Measurements from ENCODE around the gene PLXNA4. TPM values are rescaled to one million over a fixed set of nuclear protein-coding genes. Genes with fewer than 3 reads are reported as not detected.
"Not testable (repeated sequence)": the region's sequence is repeated elsewhere in the genome, so short reads cannot be mapped to it uniquely, and the experiment has no call there.

Gene PLXNA4
- total and polyA plus RNA-seq, 3 experiments from 2014 or later, result 0.02 to 0.05 TPM; not detected in 1

GRCh38 chr7:132179681-132180080 is 396.6 kb downstream of the PLXNA4 start:
- H3K27ac Mint-ChIP-seq, result no peak overlapping the region
- H3K27ac ChIP-seq (ENCODE audit: low read depth, low read length), result no peak overlapping the region
- no peak for DNase-seq
- H3K4me3 Mint-ChIP-seq, result no peak overlapping the region
- no peaks in the 10 kb centered on the region for H3K27me3 ChIP-seq (ENCODE audit: insufficient read depth, low read length, poor library complexity, severe bottlenecking)
- no peaks in the 10 kb centered on the region for H3K9me3 Mint-ChIP-seq
- no peak overlapping the region for H3K4me3 ChIP-seq (ENCODE audit: low read length)
- no peaks in the 10 kb centered on the region for H3K27me3 Mint-ChIP-seq
- POLR2A ChIA-PET, result no interaction called here
- no peaks in the 10 kb centered on the region for H3K4me1 Mint-ChIP-seq
- H3K9me3 ChIP-seq (ENCODE audit: low read length), result no peaks in the 10 kb centered on the region
- CTCF ChIA-PET, result no interaction called here
- H3K36me3 ChIP-seq (ENCODE audit: insufficient read depth, low read length), result no peaks in the 10 kb centered on the region
- no peaks in the 10 kb centered on the region for H3K36me3 Mint-ChIP-seq
- H3K4me1 ChIP-seq (ENCODE audit: insufficient read depth, low read length), result no peaks in the 10 kb centered on the region

DNA sequence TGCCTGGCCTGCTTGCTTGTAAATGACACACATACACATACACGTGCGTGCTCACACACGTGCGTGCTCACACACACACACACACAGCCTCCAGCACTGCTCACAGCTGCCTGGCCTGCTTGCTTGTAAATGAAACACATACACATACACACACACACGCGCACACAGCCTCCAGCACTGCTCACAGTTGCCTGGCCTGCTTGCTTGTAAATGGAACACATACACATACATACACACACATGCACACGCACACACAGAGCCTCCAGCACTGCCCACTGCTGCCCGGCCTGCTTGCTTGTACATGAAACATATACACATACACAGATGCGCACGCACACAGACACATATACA is 397.2 kb downstream of the PLXNA4 start:
- Mint-ChIP-seq H3K36me3 (no peaks in the 10 kb centered on the region), H3K27ac (no peak overlapping the region), H3K27me3 (no peaks in the 10 kb centered on the region), H3K9me3 (no peaks in the 10 kb centered on the region), H3K4me1 (no peaks in the 10 kb centered on the region), H3K4me3 (no peak overlapping the region)
- H3K27me3 ChIP-seq (ENCODE audit: insufficient read depth, low read length, poor library complexity, severe bottlenecking), result no peaks in the 10 kb centered on the region
- no peak overlapping the region for H3K4me3 ChIP-seq (ENCODE audit: low read length)
- no peaks in the 10 kb centered on the region for H3K4me1 ChIP-seq (ENCODE audit: insufficient read depth, low read length)
- no peaks in the 10 kb centered on the region for H3K36me3 ChIP-seq (ENCODE audit: insufficient read depth, low read length)
- DNase-seq, result no peak
- ChIA-PET POLR2A (no interaction called here), CTCF (no interaction called here)
- H3K27ac ChIP-seq (ENCODE audit: low read depth, low read length), result no peak overlapping the region
- no peaks in the 10 kb centered on the region for H3K9me3 ChIP-seq (ENCODE audit: low read length)

- H3K36me3 Mint-ChIP-seq; H3K27me3 ChIP-seq (ENCODE audit: insufficient read depth, low read length, poor library complexity, severe bottlenecking); H3K4me3 ChIP-seq (ENCODE audit: low read length); H3K4me1 ChIP-seq (ENCODE audit: insufficient read depth, low read length); POLR2A ChIA-PET; H3K4me1 Mint-ChIP-seq; H3K27ac ChIP-seq (ENCODE audit: low read depth, low read length); H3K4me3 Mint-ChIP-seq; H3K9me3 ChIP-seq (ENCODE audit: low read length); H3K27ac Mint-ChIP-seq; H3K27me3 Mint-ChIP-seq; CTCF ChIA-PET; H3K36me3 ChIP-seq (ENCODE audit: insufficient read depth, low read length); DNase-seq; H3K9me3 Mint-ChIP-seq: not testable (repeated sequence)
These were observed 397.7 kb downstream of the PLXNA4 start for GRCh38 chr7:132178402-132179079.

DNA sequence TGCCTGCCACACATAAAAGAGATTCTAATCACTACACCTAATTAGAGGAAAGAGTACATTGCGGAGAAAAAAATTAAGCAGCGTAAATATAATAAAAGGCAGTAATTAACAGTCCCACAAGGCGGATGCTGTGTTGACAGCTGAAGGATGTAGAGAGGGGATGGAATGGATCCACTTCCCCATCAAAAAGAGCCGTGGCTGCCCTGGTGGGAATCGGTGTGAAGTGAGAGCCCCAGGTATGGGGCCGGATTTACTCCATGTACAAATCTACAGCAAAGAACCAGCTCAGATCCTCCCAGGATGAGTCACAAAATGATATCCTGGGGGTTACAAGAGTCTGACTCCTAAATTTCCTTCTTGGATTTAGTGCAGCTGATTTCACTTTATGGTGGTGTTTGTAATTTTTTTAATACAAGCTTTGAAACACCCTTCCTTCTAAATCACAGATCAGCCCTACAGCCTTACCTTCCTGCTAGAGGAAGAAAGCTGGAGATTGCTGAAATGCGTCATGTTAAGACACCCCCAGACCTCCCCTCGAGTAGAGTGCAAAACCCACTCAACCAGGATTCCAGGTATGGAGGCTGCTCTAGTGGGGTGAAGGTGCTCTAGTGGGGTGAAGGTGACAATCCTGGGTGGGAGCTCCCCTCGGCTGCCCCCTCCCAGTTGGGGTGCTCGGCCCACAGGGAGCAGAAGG is 398.4 kb downstream of the PLXNA4 start:
- CTCF ChIA-PET, result no interaction called here
- no peaks in the 10 kb centered on the region for H3K27me3 ChIP-seq (ENCODE audit: insufficient read depth, low read length, poor library complexity, severe bottlenecking)
- H3K27ac ChIP-seq (ENCODE audit: low read depth, low read length), result no peak overlapping the region
- H3K27ac Mint-ChIP-seq, result no peak overlapping the region
- H3K4me3 ChIP-seq (ENCODE audit: low read length), result no peak overlapping the region
- POLR2A ChIA-PET, result interaction anchor here (0.6 kb wide), 1 partner anchor 1706 kb away, joined by 7 read pairs; no protein-coding TSS in a partner anchor
- no peaks in the 10 kb centered on the region for H3K9me3 ChIP-seq (ENCODE audit: low read length)
- no peaks in the 10 kb centered on the region for H3K36me3 Mint-ChIP-seq
- H3K4me3 Mint-ChIP-seq, result no peak overlapping the region
- H3K4me1 ChIP-seq (ENCODE audit: insufficient read depth, low read length), result no peaks in the 10 kb centered on the region
- H3K4me1 Mint-ChIP-seq, result no peaks in the 10 kb centered on the region
- H3K27me3 Mint-ChIP-seq, result no peaks in the 10 kb centered on the region
- DNase-seq, result no peak
- no peaks in the 10 kb centered on the region for H3K9me3 Mint-ChIP-seq
- no peaks in the 10 kb centered on the region for H3K36me3 ChIP-seq (ENCODE audit: insufficient read depth, low read length)

DNA sequence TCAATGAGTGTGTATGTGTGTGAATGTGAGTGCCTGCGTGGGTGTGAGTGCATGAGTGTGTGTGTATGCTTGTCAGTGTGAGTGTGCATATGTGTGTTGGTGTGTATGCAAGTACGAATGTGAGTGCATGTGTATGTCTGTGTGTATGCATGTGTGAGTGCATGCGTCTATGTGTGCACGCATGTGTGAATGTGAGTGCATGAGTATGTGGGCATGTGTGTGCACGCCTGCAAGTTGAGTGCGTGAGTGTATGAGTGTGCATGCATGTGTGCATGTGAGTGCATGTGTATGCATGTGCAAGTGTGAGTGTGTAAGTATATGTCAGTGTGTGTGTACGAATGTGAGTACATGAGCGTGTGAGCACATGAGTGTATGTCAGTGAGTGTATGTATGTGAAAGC is 399.6 kb downstream of the PLXNA4 start:
- no peaks in the 10 kb centered on the region for H3K36me3 ChIP-seq (ENCODE audit: insufficient read depth, low read length)
- H3K27me3 ChIP-seq (ENCODE audit: insufficient read depth, low read length, poor library complexity, severe bottlenecking), result no peaks in the 10 kb centered on the region
- no peak overlapping the region for H3K4me3 Mint-ChIP-seq
- ChIA-PET POLR2A (no interaction called here), CTCF (no interaction called here)
- no peak overlapping the region for H3K27ac Mint-ChIP-seq
- no peaks in the 10 kb centered on the region for H3K27me3 Mint-ChIP-seq
- H3K4me1 ChIP-seq (ENCODE audit: insufficient read depth, low read length), result no peaks in the 10 kb centered on the region
- H3K9me3 ChIP-seq (ENCODE audit: low read length), result no peaks in the 10 kb centered on the region
- H3K9me3 Mint-ChIP-seq, result no peaks in the 10 kb centered on the region
- H3K36me3 Mint-ChIP-seq, result no peaks in the 10 kb centered on the region
- no peak overlapping the region for H3K4me3 ChIP-seq (ENCODE audit: low read length)
- no peak overlapping the region for H3K27ac ChIP-seq (ENCODE audit: low read depth, low read length)
- H3K4me1 Mint-ChIP-seq, result no peaks in the 10 kb centered on the region
- no peak for DNase-seq

DNA sequence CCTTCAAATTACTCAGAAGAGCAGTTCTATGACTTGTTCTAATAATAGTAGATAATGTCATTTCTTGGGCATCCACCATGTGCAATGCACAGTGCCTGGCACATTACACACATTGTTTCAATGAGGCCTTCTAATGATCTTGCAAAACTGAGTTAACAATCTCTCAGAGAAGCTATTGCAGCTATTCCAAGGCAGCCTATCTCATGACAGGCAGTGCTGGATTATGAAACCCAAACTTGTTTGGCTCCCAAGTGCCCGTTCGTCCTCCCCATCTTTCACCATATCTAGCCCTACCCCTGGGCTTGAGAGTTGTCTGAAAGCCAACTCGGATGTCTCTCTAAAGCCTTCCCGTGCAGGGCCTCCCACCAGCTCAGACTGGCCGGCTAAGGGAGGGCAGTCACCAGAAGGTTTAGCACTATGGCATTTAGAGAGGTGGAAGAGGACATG is 405.1 kb downstream of the PLXNA4 start:
- H3K4me3 ChIP-seq (ENCODE audit: low read length), result no peak overlapping the region
- no peak overlapping the region for H3K27ac ChIP-seq (ENCODE audit: low read depth, low read length)
- POLR2A ChIA-PET, result no interaction called here
- Mint-ChIP-seq H3K4me1 (no peaks in the 10 kb centered on the region), H3K9me3 (peaks cover 0 to 3% (median 0%) of the 10 kb centered on the region in 5 donors), H3K27ac (no peak overlapping the region), H3K4me3 (no peak overlapping the region), H3K27me3 (peaks cover 0 to 10% of the 10 kb centered on the region in 2 donors), H3K36me3 (no peaks in the 10 kb centered on the region)
- H3K36me3 ChIP-seq (ENCODE audit: insufficient read depth, low read length), result no peaks in the 10 kb centered on the region
- H3K27me3 ChIP-seq (ENCODE audit: insufficient read depth, low read length, poor library complexity, severe bottlenecking), result no peaks in the 10 kb centered on the region
- DNase-seq, result no peak
- no peaks in the 10 kb centered on the region for H3K9me3 ChIP-seq (ENCODE audit: low read length)
- H3K4me1 ChIP-seq (ENCODE audit: insufficient read depth, low read length), result no peaks in the 10 kb centered on the region
- CTCF ChIA-PET, result no interaction called here

- Mint-ChIP-seq H3K4me1 (no peaks in the 10 kb centered on the region), H3K27me3 (peaks cover 0 to 10% of the 10 kb centered on the region in 2 donors), H3K4me3 (no peak overlapping the region), H3K36me3 (no peaks in the 10 kb centered on the region), H3K9me3 (peaks cover 0 to 3% (median 0%) of the 10 kb centered on the region in 5 donors), H3K27ac (no peak overlapping the region)
- Histone ChIP-seq H3K9me3 (ENCODE audit: low read length) (no peaks in the 10 kb centered on the region), H3K4me3 (ENCODE audit: low read length) (no peak overlapping the region), H3K4me1 (ENCODE audit: insufficient read depth, low read length) (no peaks in the 10 kb centered on the region), H3K27me3 (ENCODE audit: insufficient read depth, low read length, poor library complexity, severe bottlenecking) (no peaks in the 10 kb centered on the region), H3K36me3 (ENCODE audit: insufficient read depth, low read length) (no peaks in the 10 kb centered on the region), H3K27ac (ENCODE audit: low read depth, low read length) (no peak overlapping the region)
- no peak for DNase-seq
- ChIA-PET POLR2A (no interaction called here), CTCF (no interaction called here)
These were observed 406.5 kb downstream of the PLXNA4 start for GRCh38 chr7:132169730-132170129.

GRCh38 chr7:132168239-132168638 is 408.0 kb downstream of the PLXNA4 start:
- Mint-ChIP-seq H3K4me3 (no peak overlapping the region), H3K27me3 (peaks cover 0 to 11% of the 10 kb centered on the region in 2 donors), H3K4me1 (no peaks in the 10 kb centered on the region), H3K36me3 (no peaks in the 10 kb centered on the region), H3K9me3 (peaks cover 0 to 4% (median 0%) of the 10 kb centered on the region in 5 donors), H3K27ac (no peak overlapping the region)
- ChIA-PET CTCF (no interaction called here), POLR2A (no interaction called here)
- no peaks in the 10 kb centered on the region for H3K27me3 ChIP-seq (ENCODE audit: insufficient read depth, low read length, poor library complexity, severe bottlenecking)
- H3K9me3 ChIP-seq (ENCODE audit: low read length), result no peaks in the 10 kb centered on the region
- H3K36me3 ChIP-seq (ENCODE audit: insufficient read depth, low read length), result no peaks in the 10 kb centered on the region
- no peak overlapping the region for H3K4me3 ChIP-seq (ENCODE audit: low read length)
- no peak for DNase-seq
- H3K4me1 ChIP-seq (ENCODE audit: insufficient read depth, low read length), result no peaks in the 10 kb centered on the region
- no peak overlapping the region for H3K27ac ChIP-seq (ENCODE audit: low read depth, low read length)

Data from CD8-positive, alpha-beta memory T cell (primary cell).